Epithelial cell of esophagus (primary cell): ENCODE results near the gene PAX3.

Experiments used
- DNase-seq: peaks from one replicate; pipeline ENCODE4 v3.0.0; 2010; ENCODE audit warnings: low read depth
- H3K4me3 ChIP-seq: 2 replicates; pipeline ENCODE4 v1.5.1; 2011; ENCODE audit warnings: mild to moderate bottlenecking, low read length, control low read depth
- CTCF ChIP-seq: IDR thresholded peaks from 2 replicates; pipeline ENCODE4 v1.5.1; 2011; ENCODE audit warnings: low read depth, mild to moderate bottlenecking, low read length, control low read depth, inconsistent platforms; ENCODE audit not compliant: insufficient read depth; ENCODE audit errors: missing control alignments

The PAX3 gene

GRCh38 chr2:222239945-222240675 is 58.7 kb downstream of the PAX3 start:
- H3K4me3 ChIP-seq: no peak overlapping the region
- no peak for TF ChIP-seq CTCF
- DNase-seq: no peak

- no peak overlapping the region for H3K4me3 ChIP-seq
- DNase-seq: no peak
- no peak for TF ChIP-seq CTCF
These were observed 59.7 kb downstream of the PAX3 start for GRCh38 chr2:222239091-222239490.

- TF ChIP-seq CTCF: no peak
- DNase-seq: no peak
- H3K4me3 ChIP-seq: no peak overlapping the region
These were observed 60.7 kb downstream of the PAX3 start for GRCh38 chr2:222238072-222238471.

GRCh38 chr2:222232839-222233238 is 66.0 kb downstream of the PAX3 start:
- no peak for DNase-seq
- no peak overlapping the region for H3K4me3 ChIP-seq
- no peak for TF ChIP-seq CTCF

GRCh38 chr2:222232372-222232771 is 66.4 kb downstream of the PAX3 start:
- DNase-seq: no peak
- H3K4me3 ChIP-seq: no peak overlapping the region
- TF ChIP-seq CTCF: no peak

- no peak for TF ChIP-seq CTCF
- DNase-seq: no peak
- no peak overlapping the region for H3K4me3 ChIP-seq
These were observed 70.7 kb downstream of the PAX3 start for GRCh38 chr2:222228054-222228453.

GRCh38 chr2:222218786-222219185 is 80.0 kb downstream of the PAX3 start:
- TF ChIP-seq CTCF: no peak
- no peak overlapping the region for H3K4me3 ChIP-seq
- DNase-seq: no peak
